ENCODE measurements around the gene SRSF7. TPM values are rescaled to one million over a fixed set of nuclear protein-coding genes. Genes with fewer than 3 reads are reported as not detected.
"Not testable (repeated sequence)": the region's sequence is repeated elsewhere in the genome, so short reads cannot be mapped to it uniquely, and the experiment has no call there.

The SRSF7 gene
- total RNA-seq, 1 donor from 2014 or later: 187 TPM

GRCh38 chr2:38704664-38705063 is 46.5 kb downstream of the SRSF7 start:
- Mint-ChIP-seq H3K9me3 (peaks cover 7% of the 10 kb centered on the region), H3K4me1 (peaks cover 19% of the 10 kb centered on the region), H3K27me3 (ENCODE audit: low read depth) (no peaks in the 10 kb centered on the region), H3K36me3 (peaks cover 10% of the 10 kb centered on the region), H3K27ac (no peak overlapping the region), H3K4me3 (no peak overlapping the region)
- no peak for TF ChIP-seq CTCF (IDR thresholded peaks at IDR 0.05; ENCODE audit: unreplicated experiment)
- no peak for DNase-seq (ENCODE audit: low spot score in 2 of 2, unreplicated experiment in 2 of 2)

GRCh38 chr2:38703336-38703735 is 47.8 kb downstream of the SRSF7 start:
- DNase-seq (ENCODE audit: low spot score in 2 of 2, unreplicated experiment in 2 of 2); H3K27me3 Mint-ChIP-seq (ENCODE audit: low read depth); H3K9me3 Mint-ChIP-seq; H3K4me3 Mint-ChIP-seq; H3K4me1 Mint-ChIP-seq: not testable (repeated sequence)
- H3K27ac Mint-ChIP-seq: peak overlapping the region; percentile 10
- peaks cover 12% of the 10 kb centered on the region for H3K36me3 Mint-ChIP-seq

DNA sequence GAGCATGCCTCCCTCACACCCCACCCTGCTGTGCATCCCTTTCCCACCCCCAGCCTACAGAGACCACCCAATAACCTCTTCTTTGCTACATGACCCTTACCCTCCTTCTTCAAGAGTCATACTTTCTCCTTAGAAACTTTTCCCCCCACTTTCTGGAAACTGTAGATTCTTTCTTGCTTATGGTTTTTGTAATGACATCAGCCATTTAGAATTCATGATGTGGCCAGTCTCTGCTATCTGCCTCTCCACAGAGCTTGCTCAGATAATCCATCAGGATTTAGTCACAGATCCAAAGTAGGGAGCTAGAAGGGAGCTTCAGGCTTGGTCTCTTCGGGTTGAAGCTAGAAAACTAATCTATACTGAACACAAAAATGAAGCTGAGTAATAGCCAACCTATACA is 48.7 kb downstream of the SRSF7 start:
- Mint-ChIP-seq H3K4me3 (no peak overlapping the region), H3K27me3 (ENCODE audit: low read depth) (no peaks in the 10 kb centered on the region), H3K36me3 (peaks cover 12% of the 10 kb centered on the region), H3K27ac (peak overlapping the region; percentile 72), H3K4me1 (peaks cover 10% of the 10 kb centered on the region), H3K9me3 (peaks cover 7% of the 10 kb centered on the region)
- DNase-seq (ENCODE audit: low spot score in 2 of 2, unreplicated experiment in 2 of 2): no peak
- no peak for TF ChIP-seq CTCF (IDR thresholded peaks at IDR 0.05; ENCODE audit: unreplicated experiment)

- Mint-ChIP-seq H3K4me1 (peaks cover 17% of the 10 kb centered on the region), H3K4me3 (no peak overlapping the region), H3K36me3 (peaks cover 12% of the 10 kb centered on the region), H3K27ac (peak overlapping the region; percentile 50), H3K9me3 (peaks cover 7% of the 10 kb centered on the region), H3K27me3 (ENCODE audit: low read depth) (no peaks in the 10 kb centered on the region)
- DNase-seq (ENCODE audit: low spot score in 2 of 2, unreplicated experiment in 2 of 2): no peak
- no peak for TF ChIP-seq CTCF (IDR thresholded peaks at IDR 0.05; ENCODE audit: unreplicated experiment)
These were observed 49.6 kb downstream of the SRSF7 start for GRCh38 chr2:38701542-38701941.

DNA sequence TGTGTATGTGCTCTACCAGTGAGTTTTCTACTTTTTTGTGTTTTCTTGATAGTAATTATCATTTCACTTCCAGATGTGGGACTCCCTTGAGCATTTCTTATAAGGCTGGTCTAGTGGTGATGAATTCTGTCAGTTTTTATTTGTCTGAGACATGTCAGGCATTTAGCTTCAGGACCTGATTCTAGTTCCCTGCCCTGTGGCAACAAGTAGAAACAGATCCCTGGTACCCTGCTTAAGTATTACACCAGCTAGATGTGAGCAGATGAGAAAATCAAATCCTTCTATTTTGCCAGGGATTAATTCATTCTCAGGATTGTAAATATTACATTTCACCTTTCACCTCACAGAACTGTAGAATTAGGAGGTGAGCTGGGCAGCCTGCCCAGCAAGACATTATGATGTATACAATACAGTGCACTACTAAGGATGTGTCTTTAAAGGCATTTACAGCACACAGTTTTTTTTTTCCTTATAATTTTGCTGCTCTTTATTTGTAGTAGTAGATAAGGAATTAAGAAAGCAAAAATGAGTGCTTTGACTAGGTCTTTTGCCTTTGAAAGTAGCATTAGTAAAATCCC is 50.2 kb downstream of the SRSF7 start:
- no peak for DNase-seq (ENCODE audit: low spot score in 2 of 2, unreplicated experiment in 2 of 2)
- Mint-ChIP-seq H3K4me3 (no peak overlapping the region), H3K27me3 (ENCODE audit: low read depth) (no peaks in the 10 kb centered on the region), H3K9me3 (peaks cover 7% of the 10 kb centered on the region), H3K27ac (no peak overlapping the region), H3K4me1 (peaks cover 19% of the 10 kb centered on the region), H3K36me3 (peaks cover 12% of the 10 kb centered on the region)
- TF ChIP-seq CTCF (IDR thresholded peaks at IDR 0.05; ENCODE audit: unreplicated experiment): no peak

- Mint-ChIP-seq H3K4me1 (peaks cover 19% of the 10 kb centered on the region), H3K27ac (no peak overlapping the region), H3K27me3 (ENCODE audit: low read depth) (no peaks in the 10 kb centered on the region), H3K36me3 (peaks cover 9% of the 10 kb centered on the region), H3K4me3 (no peak overlapping the region), H3K9me3 (peaks cover 7% of the 10 kb centered on the region)
- no peak for TF ChIP-seq CTCF (IDR thresholded peaks at IDR 0.05; ENCODE audit: unreplicated experiment)
- DNase-seq (ENCODE audit: low spot score in 2 of 2, unreplicated experiment in 2 of 2): no peak
These were observed 50.9 kb downstream of the SRSF7 start for GRCh38 chr2:38700113-38700785.

Data from mesothelial cell of epicardium (in vitro differentiated cells).